GM23338 (cell line): ENCODE measurements around the gene GRIK4. TPM values are rescaled to one million over a fixed set of nuclear protein-coding genes. Genes with fewer than 3 reads are reported as not detected.

Experiments used
- ATAC-seq: fragments of 200-7000 bp; cut with Tn5 transposase; 3 replicates; pipeline ENCODE4 v1.9.1; 2020
- DNase-seq: peaks from one replicate; pipeline ENCODE4 v3.0.0-alpha.2; 2015; ENCODE audit warnings: low spot score
- H2AFZ ChIP-seq: fragments of 200-600 bp; sonication (generic); 2 replicates; pipeline ENCODE4 v1.8.0; 2016; ENCODE audit warnings: antibody characterized with exemption, mild to moderate bottlenecking, moderate library complexity
- H3F3A ChIP-seq: fragments of 200-600 bp; sonication (generic); replicated peaks from 2 replicates; pipeline ENCODE4 v1.8.0; 2017; ENCODE audit warnings: antibody characterized with exemption, mixed run types, low read depth
- H3K27ac ChIP-seq: fragments of 200-600 bp; sonication (generic); 2 replicates; pipeline ENCODE4 v1.6.1; 2016; ENCODE audit warnings: low read depth
- H3K27me3 ChIP-seq: fragments of 200-600 bp; sonication (generic); 2 replicates; pipeline ENCODE4 v1.8.0; 2016; ENCODE audit warnings: mild to moderate bottlenecking, mixed run types, moderate library complexity; ENCODE audit not compliant: insufficient read depth
- H3K36me3 ChIP-seq: fragments of 200-600 bp; sonication (generic); 2 replicates; pipeline ENCODE4 v1.8.0; 2016; ENCODE audit warnings: mild to moderate bottlenecking; ENCODE audit not compliant: insufficient read depth
- H3K4me1 ChIP-seq: fragments of 200-600 bp; sonication (generic); 2 replicates; pipeline ENCODE4 v1.8.0; 2016; ENCODE audit warnings: mild to moderate bottlenecking, moderate library complexity; ENCODE audit not compliant: insufficient read depth
- H3K4me2 ChIP-seq: fragments of 200-600 bp; sonication (generic); 2 replicates; pipeline ENCODE4 v1.7.1; 2017; ENCODE audit warnings: mixed run types
- H3K4me3 ChIP-seq: fragments of 200-600 bp; sonication (generic); 2 replicates; pipeline ENCODE4 v1.6.1; 2016; ENCODE audit warnings: mixed run types
- H3K79me2 ChIP-seq: fragments of 200-600 bp; sonication (generic); replicated peaks from 2 replicates; pipeline ENCODE4 v1.8.0; 2017; ENCODE audit warnings: mild to moderate bottlenecking; ENCODE audit not compliant: insufficient read depth
- H3K9me2 ChIP-seq: fragments of 200-600 bp; sonication (generic); 2 replicates; pipeline ENCODE4 v1.8.0; 2017; ENCODE audit not compliant: insufficient read depth
- H4K20me1 ChIP-seq: fragments of 200-600 bp; sonication (generic); replicated peaks from 2 replicates; pipeline ENCODE4 v1.8.0; 2017; ENCODE audit warnings: mild to moderate bottlenecking; ENCODE audit not compliant: insufficient read depth
- H3K27ac Mint-ChIP-seq: 2 replicates; pipeline ENCODE4 v1.8.0; 2020; ENCODE audit warnings: inconsistent platforms, mild to moderate bottlenecking, moderate library complexity, mixed read lengths
- H3K27me3 Mint-ChIP-seq: 3 replicates; pipeline ENCODE4 v1.8.0; 2022; ENCODE audit warnings: low read depth, mild to moderate bottlenecking, moderate library complexity, mixed read lengths, inconsistent platforms; ENCODE audit not compliant: insufficient read depth, poor library complexity
- H3K36me3 Mint-ChIP-seq: 3 replicates; pipeline ENCODE4 v1.8.0; 2021; ENCODE audit warnings: low read depth, mild to moderate bottlenecking, inconsistent platforms, moderate library complexity, mixed read lengths
- H3K4me1 Mint-ChIP-seq: 3 replicates; pipeline ENCODE4 v1.8.0; 2020; ENCODE audit warnings: mild to moderate bottlenecking, inconsistent platforms, mixed read lengths
- H3K4me3 Mint-ChIP-seq: 3 replicates; pipeline ENCODE4 v1.8.0; 2021; ENCODE audit warnings: moderate library complexity, mild to moderate bottlenecking, inconsistent platforms, mixed read lengths
- H3K9me3 Mint-ChIP-seq: 3 replicates; pipeline ENCODE4 v1.8.0; 2020; ENCODE audit warnings: moderate library complexity, mild to moderate bottlenecking, inconsistent platforms, mixed read lengths
- CREB1 ChIP-seq: fragments of 250-450 bp; sonication (Bioruptor Pico); IDR thresholded peaks from 2 replicates; pipeline ENCODE4 v1.5.0; 2020; ENCODE audit warnings: low read depth, mild to moderate bottlenecking, moderate library complexity
- CTCF ChIP-seq, 2 experiments: fragments of 200-600 bp in 1 of 2; sonication (generic) in 1 of 2; conservative IDR thresholded peaks; 2 replicates each; pipeline versions ENCODE4 v1.5.1 to v1.6.1; 2016 to 2017; ENCODE audit warnings: antibody characterized with exemption in 2 of 2, low read depth in 2 of 2, mild to moderate bottlenecking in 2 of 2, moderate library complexity in 1 of 2
- ETS1 ChIP-seq: IDR thresholded peaks from 2 replicates; pipeline ENCODE4 v1.6.1; 2016; ENCODE audit warnings: antibody characterized with exemption
- EZH2 ChIP-seq: fragments of 200-600 bp; sonication (generic); IDR thresholded peaks from one replicate; pipeline ENCODE4 v1.8.0; 2017; ENCODE audit warnings: antibody characterized with exemption, mild to moderate bottlenecking, low read depth; ENCODE audit not compliant: unreplicated experiment
- EZH2phosphoT487 ChIP-seq: fragments of 200-600 bp; sonication (generic); IDR thresholded peaks from one replicate; pipeline ENCODE4 v1.8.1; 2018; ENCODE audit warnings: antibody characterized with exemption; ENCODE audit not compliant: unreplicated experiment
- JUNB ChIP-seq: IDR thresholded peaks from one replicate; pipeline ENCODE4 v1.6.1; 2016; ENCODE audit warnings: antibody characterized with exemption; ENCODE audit not compliant: unreplicated experiment
- NANOG ChIP-seq: IDR thresholded peaks from 2 replicates; pipeline ENCODE4 v1.6.1; 2016; ENCODE audit warnings: antibody characterized with exemption, borderline replicate concordance
- POLR2AphosphoS5 ChIP-seq: IDR thresholded peaks from 2 replicates; pipeline ENCODE4 v1.6.1; 2016; ENCODE audit warnings: antibody characterized with exemption, low read depth
- REST ChIP-seq: IDR thresholded peaks from one replicate; pipeline ENCODE4 v1.6.1; 2018; ENCODE audit warnings: antibody characterized with exemption; ENCODE audit not compliant: unreplicated experiment
- ZNF114 ChIP-seq: fragments of 250-450 bp; sonication (Bioruptor Pico); IDR thresholded peaks from 2 replicates; pipeline ENCODE4 v1.5.0; 2020; ENCODE audit warnings: mild to moderate bottlenecking, moderate library complexity
- ZNF331 ChIP-seq: fragments of 250-450 bp; sonication (Bioruptor Pico); IDR thresholded peaks from 2 replicates; pipeline ENCODE4 v1.5.0; 2020; ENCODE audit warnings: low read depth, mild to moderate bottlenecking, moderate library complexity
- polyA plus RNA-seq: library from polyadenylated mRNA; unstranded; fragments of >200 nt; fragmentation: Nextera tagmentation; extraction: Ambion mirVana; gene quantifications from 2 replicates; pipeline ENCODE4 v1.2.1, GENCODE V29; 2016
- total RNA-seq: library from RNA; depleted of rRNA; stranded (reverse); fragments of >200 nt; shearing (Covaris generic); gene quantifications from 2 replicates; pipeline ENCODE4 v1.2.3, GENCODE V29; 2014

GRIK4 gene
- total and polyA plus RNA-seq, 2 experiments from 2014 or later, result 0.63 to 2.2 TPM

- ATAC-seq (no peak), DNase-seq (no peak)
- H3K4me3 ChIP-seq, result no peak overlapping the region
- peaks cover 8% of the 10 kb centered on the region for H3K4me1 Mint-ChIP-seq
- no peaks in the 10 kb centered on the region for H4K20me1 ChIP-seq
- H3K36me3 ChIP-seq, result no peaks in the 10 kb centered on the region
- H3K27ac ChIP-seq, result no peak overlapping the region
- no peaks in the 10 kb centered on the region for H3K79me2 ChIP-seq
- H3K27me3 ChIP-seq, result no peaks in the 10 kb centered on the region
- H3K4me2 ChIP-seq, result no peak overlapping the region
- H3F3A ChIP-seq, result no peaks in the 10 kb centered on the region
- H3K4me1 ChIP-seq, result no peaks in the 10 kb centered on the region
- TF ChIP-seq ZNF114, result no peak
- 0 out of 2 replicates have a peak, but pooled peaks cover 3% of the 10 kb centered on the region for H3K9me2 ChIP-seq
- no peak overlapping the region for H2AFZ ChIP-seq
- H3K9me3 Mint-ChIP-seq, result no peaks in the 10 kb centered on the region
- H3K4me3 Mint-ChIP-seq, result no peak overlapping the region
- 0 out of 3 replicates have a peak, but pooled peaks cover 3% of the 10 kb centered on the region for H3K36me3 Mint-ChIP-seq
- peaks cover 5% of the 10 kb centered on the region for H3K27me3 Mint-ChIP-seq
- H3K27ac Mint-ChIP-seq, result no peak overlapping the region
Measured at GRCh38 chr11:120908461-120909181, 397.1 kb downstream of the GRIK4 start.

- Histone ChIP-seq H2AFZ (no peak overlapping the region), H3F3A (no peaks in the 10 kb centered on the region), H3K36me3 (no peaks in the 10 kb centered on the region), H4K20me1 (no peaks in the 10 kb centered on the region), H3K27ac (no peak overlapping the region), H3K4me2 (no peak overlapping the region), H3K4me1 (no peaks in the 10 kb centered on the region), H3K27me3 (no peaks in the 10 kb centered on the region), H3K79me2 (no peaks in the 10 kb centered on the region), H3K4me3 (no peak overlapping the region), H3K9me2 (0 out of 2 replicates have a peak, but pooled peaks cover 2% of the 10 kb centered on the region)
- peaks cover 8% of the 10 kb centered on the region for H3K4me1 Mint-ChIP-seq
- no peaks in the 10 kb centered on the region for H3K9me3 Mint-ChIP-seq
- no peak overlapping the region for H3K27ac Mint-ChIP-seq
- DNase-seq (no peak), ATAC-seq (no peak)
- peaks cover 5% of the 10 kb centered on the region for H3K27me3 Mint-ChIP-seq
- no peak overlapping the region for H3K4me3 Mint-ChIP-seq
- 0 out of 3 replicates have a peak, but pooled peaks cover 3% of the 10 kb centered on the region for H3K36me3 Mint-ChIP-seq
- no peak for TF ChIP-seq ETS1
- TF ChIP-seq REST, result no peak
- TF ChIP-seq EZH2phosphoT487, result no peak
- TF ChIP-seq ZNF331 (CRISPR knock-in tag), result no peak
- TF ChIP-seq CTCF (conservative IDR thresholded peaks at IDR 0.05; ENCODE audit: low read depth in 2 of 2), result no peak
- no peak for TF ChIP-seq ZNF114
- no peak for TF ChIP-seq NANOG
- TF ChIP-seq POLR2AphosphoS5, result no peak
- TF ChIP-seq CREB1 (CRISPR knock-in tag), result no peak
- TF ChIP-seq JUNB, result no peak
- no peak for TF ChIP-seq EZH2
Measured at GRCh38 chr11:120909676-120910416, 398.3 kb downstream of the GRIK4 start.
